GM19468 (cell line): Measurements from ENCODE around the gene RNF19B.

Experiments used
- ATAC-seq: cut with Tn5 transposase; IDR thresholded peaks from one replicate; pipeline ENCODE4 v1.9.1; 2021; ENCODE audit warnings: mild to moderate bottlenecking, moderate library complexity, moderate number of reproducible peaks; ENCODE audit not compliant: unreplicated experiment; ENCODE audit errors: extremely low read depth

RNF19B gene

DNA sequence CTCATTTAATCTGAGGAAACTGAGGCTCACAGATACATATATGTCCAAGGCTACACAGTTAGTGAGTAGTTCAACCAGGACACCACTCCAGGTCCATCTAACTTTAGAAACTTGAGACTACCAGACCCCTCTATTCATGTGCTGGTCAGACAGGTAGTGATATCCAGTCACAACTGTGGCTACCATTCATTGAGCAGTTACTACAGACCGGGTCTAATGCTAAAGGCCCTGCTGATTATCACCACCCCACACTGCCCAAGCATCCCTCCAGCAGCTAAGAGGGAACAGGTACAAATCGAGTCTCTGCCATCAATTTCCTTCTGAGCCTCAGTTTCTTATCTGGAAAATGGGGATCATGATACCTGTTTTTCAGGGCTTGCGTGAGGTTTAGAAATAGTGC is 73.0 kb downstream of the RNF19B start:
- ATAC-seq: no peak

GRCh38 chr1:32891241-32891570 is 73.4 kb downstream of the RNF19B start:
- ATAC-seq: no peak

DNA sequence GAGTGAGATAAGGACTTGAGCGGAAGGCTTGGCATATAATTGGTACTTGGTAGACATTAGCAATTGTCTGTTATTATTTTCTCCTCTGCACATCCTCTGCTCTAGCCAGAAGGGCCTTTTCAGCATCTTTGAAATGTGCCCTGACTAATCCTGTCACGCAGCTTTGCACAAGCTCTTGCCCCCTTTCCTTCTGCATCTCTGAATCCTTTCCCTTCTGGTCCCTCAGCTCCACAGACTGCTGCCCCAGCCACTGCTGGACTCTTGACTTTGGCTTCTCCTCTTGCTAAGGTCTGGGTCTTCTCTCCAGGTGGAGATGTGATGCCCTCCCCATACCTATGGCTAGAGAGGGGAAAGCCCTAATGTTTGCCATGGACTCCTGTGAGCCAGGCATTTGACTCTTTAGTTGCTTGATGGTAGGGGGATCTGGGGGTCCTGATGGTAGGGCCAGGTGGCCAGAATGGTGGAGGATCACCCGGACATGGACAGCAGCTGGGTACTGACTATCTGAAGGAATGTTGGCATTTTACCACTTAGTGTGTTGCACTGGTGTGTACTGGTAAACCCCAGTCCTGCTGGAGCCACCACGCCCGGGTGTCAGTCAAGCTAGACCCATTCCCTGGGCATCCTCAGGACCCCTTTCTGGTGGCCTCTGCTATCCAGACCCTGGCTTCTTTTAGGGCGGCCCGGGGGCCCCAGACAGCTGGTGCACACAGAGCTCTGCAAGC is 73.9 kb downstream of the RNF19B start:
- ATAC-seq: no peak

GRCh38 chr1:32889731-32890278 is 74.8 kb downstream of the RNF19B start:
- ATAC-seq: no peak

GRCh38 chr1:32888677-32889420 is 75.8 kb downstream of the RNF19B start:
- no peak for ATAC-seq

DNA sequence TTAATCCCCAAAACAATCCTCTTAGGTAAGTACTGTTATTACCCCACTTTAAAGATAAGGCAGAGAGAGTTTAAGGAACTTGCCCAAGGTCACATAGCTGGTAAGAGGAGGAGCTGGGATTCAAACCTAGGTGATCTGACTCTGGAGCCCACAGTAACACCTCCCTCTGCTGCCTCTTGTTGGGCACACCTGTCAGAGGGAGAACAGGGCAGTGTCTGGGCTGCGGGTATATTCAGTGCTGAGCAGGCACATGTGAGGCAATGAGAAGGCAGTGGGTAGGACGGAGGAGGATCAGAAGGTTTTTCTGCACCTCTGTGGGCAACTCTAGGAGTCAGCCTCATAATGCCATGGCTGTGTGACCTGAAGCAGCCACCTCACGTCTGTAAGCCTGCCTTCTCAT is 76.5 kb downstream of the RNF19B start:
- no peak for ATAC-seq

- ATAC-seq: no peak
These were observed 77.0 kb downstream of the RNF19B start for GRCh38 chr1:32887623-32888022.

- ATAC-seq: no peak
These were observed 77.7 kb downstream of the RNF19B start for GRCh38 chr1:32886828-32887414.
